ENCODE measurements around the gene NRG2.

- TF ChIP-seq CTCF (IDR thresholded peaks at IDR 0.05) = no peak
- no peak for TF ChIP-seq POLR2A (IDR thresholded peaks at IDR 0.05)
Measured at GRCh38 chr5:139903450-139903794, 139.7 kb downstream of the NRG2 start.

Measured in esophagus squamous epithelium (tissue), 4 donors.